ENCODE measurements around the gene DAP. TPM values are rescaled to one million over a fixed set of nuclear protein-coding genes. Genes with fewer than 3 reads are reported as not detected.

DAP gene
- total RNA-seq, 1 experiment from 2014 or later: 108 TPM

- intact Hi-C loops (cut with micrococcal nuclease; ENCODE audit: unreplicated experiment): no loop called here
- no TSS peak for BruUV-seq (replicated peaks)
- Histone ChIP-seq H3K9me3 (ENCODE audit: control insufficient read depth, insufficient read depth, low read depth, low read length) (peaks cover 11% of the 10 kb centered on the region), H3K27ac (ENCODE audit: low read length) (no peak overlapping the region), H3K27me3 (ENCODE audit: control insufficient read depth, insufficient read depth, low read length) (no peaks in the 10 kb centered on the region), H3K4me3 (ENCODE audit: low read depth in 2 of 2, low read length in 2 of 2) (no peak overlapping the region), H3K4me1 (ENCODE audit: control insufficient read depth, insufficient read depth, low read length) (no peaks in the 10 kb centered on the region), H3K36me3 (ENCODE audit: control insufficient read depth, insufficient read depth, low read length) (no peaks in the 10 kb centered on the region)
- ChIA-PET POLR2A (no interaction called here), CTCF (no interaction called here)
- ATAC-seq (no peak), DNase-seq (ENCODE audit: low read depth, low spot score) (no peak)
- TF ChIP-seq CTCF (IDR thresholded peaks at IDR 0.05) (no peak), TCF7L2 (IDR thresholded peaks at IDR 0.05; ENCODE audit: low read depth, low read length) (no peak), REST (IDR thresholded peaks at IDR 0.05; ENCODE audit: insufficient read depth in 1 of 2, low read depth in 2 of 2, low read length in 1 of 2) (no peak), SIN3A (IDR thresholded peaks at IDR 0.05; ENCODE audit: borderline replicate concordance, insufficient read depth, low read depth, low read length) (no peak), POLR2AphosphoS5 (IDR thresholded peaks at IDR 0.05; ENCODE audit: low read depth, low read length) (no peak)
- in situ Hi-C loops (cut with HindIII; ENCODE audit: low pct_unique_long_range_greater_than_20kb, low sequenced_read_pairs): no loop called here
These were observed 20.6 kb downstream of the DAP start for GRCh38 chr5:10740384-10740783.

GRCh38 chr5:10737880-10738279 is 23.2 kb downstream of the DAP start:
- H3K9me3 ChIP-seq (ENCODE audit: control insufficient read depth, insufficient read depth, low read depth, low read length): peaks cover 11% of the 10 kb centered on the region
- POLR2A ChIA-PET: no interaction called here
- no peak overlapping the region for H3K27ac ChIP-seq (ENCODE audit: low read length)
- no peak overlapping the region for H3K4me3 ChIP-seq (ENCODE audit: low read depth in 2 of 2, low read length in 2 of 2)
- H3K4me1 ChIP-seq (ENCODE audit: control insufficient read depth, insufficient read depth, low read length): no peaks in the 10 kb centered on the region; the same call in 1 of the 2 replicates
- DNase-seq (ENCODE audit: low read depth, low spot score) (no peak), ATAC-seq (no peak)
- CTCF ChIA-PET: no interaction called here
- in situ Hi-C loops (cut with HindIII; ENCODE audit: low pct_unique_long_range_greater_than_20kb, low sequenced_read_pairs) (no loop called here), intact Hi-C loops (cut with micrococcal nuclease; ENCODE audit: unreplicated experiment) (no loop called here)
- no peak for TF ChIP-seq TCF7L2 (IDR thresholded peaks at IDR 0.05; ENCODE audit: low read depth, low read length)
- TF ChIP-seq CTCF (IDR thresholded peaks at IDR 0.05): no peak
- no peak for TF ChIP-seq SIN3A (IDR thresholded peaks at IDR 0.05; ENCODE audit: borderline replicate concordance, insufficient read depth, low read depth, low read length)
- TF ChIP-seq POLR2AphosphoS5 (IDR thresholded peaks at IDR 0.05; ENCODE audit: low read depth, low read length): no peak
- no peak for TF ChIP-seq REST (IDR thresholded peaks at IDR 0.05; ENCODE audit: insufficient read depth in 1 of 2, low read depth in 2 of 2, low read length in 1 of 2)
- no peaks in the 10 kb centered on the region for H3K27me3 ChIP-seq (ENCODE audit: control insufficient read depth, insufficient read depth, low read length)
- BruUV-seq (replicated peaks): no TSS peak
- H3K36me3 ChIP-seq (ENCODE audit: control insufficient read depth, insufficient read depth, low read length): no peaks in the 10 kb centered on the region
